ENCODE results near the gene CSKMT. TPM values are rescaled to one million over a fixed set of nuclear protein-coding genes. Genes with fewer than 3 reads are reported as not detected.
"Not testable (repeated sequence)": the region's sequence is repeated elsewhere in the genome, so short reads cannot be mapped to it uniquely, and the experiment has no call there.

Gene CSKMT
- total and polyA plus RNA-seq, 4 donors = 5.3 to 37.1 (median 15.4) TPM

DNA sequence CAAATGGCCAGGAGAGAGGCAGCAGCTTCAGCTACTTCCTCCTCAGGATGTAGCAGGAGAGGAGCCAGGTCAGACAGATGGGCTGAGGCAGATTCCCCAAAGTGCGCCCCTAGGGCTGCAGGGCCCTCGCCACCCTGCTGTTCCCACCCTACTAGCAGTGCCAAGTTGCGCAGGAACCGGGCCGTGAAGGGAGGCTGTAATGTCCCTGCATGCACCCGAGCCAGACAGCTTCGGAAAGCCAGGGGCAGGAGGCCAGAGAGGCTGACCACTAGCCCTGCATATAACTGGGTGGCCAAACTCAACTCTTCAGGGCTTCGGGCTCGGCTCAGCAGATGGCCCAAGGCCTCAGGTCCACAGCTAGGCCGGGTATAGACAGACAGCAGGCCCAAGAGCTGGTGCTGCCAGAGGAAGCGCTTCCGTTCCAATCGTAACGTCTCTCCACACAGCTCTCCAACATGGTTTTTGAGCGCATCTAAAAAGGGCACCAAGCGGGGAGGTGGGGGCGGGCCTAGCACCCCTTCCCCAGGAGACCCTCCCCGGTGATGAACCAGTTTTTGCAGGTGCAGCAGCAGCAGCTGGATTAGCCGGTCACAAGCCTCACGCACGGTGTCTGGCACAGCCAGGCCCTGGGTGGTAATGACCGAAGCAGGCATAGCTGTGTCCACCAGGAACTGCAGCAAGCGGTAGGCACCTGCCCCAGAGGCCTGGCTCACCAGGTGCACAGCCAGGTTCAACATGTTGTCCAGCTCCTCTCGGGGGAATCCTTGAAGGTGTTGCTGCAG lies 16.7 kb upstream of the CSKMT start:
- Histone ChIP-seq H3K27me3 (ENCODE audit: control insufficient read depth in 3 of 3, insufficient read depth in 3 of 3, low read length in 2 of 3) (no peaks in the 10 kb centered on the region), H3K27ac (ENCODE audit: low read depth in 1 of 2, low read length in 1 of 2) (no peak overlapping the region), H3K4me3 (no peak overlapping the region), H3K4me1 (ENCODE audit: control insufficient read depth in 5 of 5, insufficient read depth in 5 of 5, low read length in 5 of 5) (peaks cover 0 to 25% (median 6%) of the 10 kb centered on the region in 5 donors), H3K36me3 (ENCODE audit: control insufficient read depth in 4 of 4, insufficient read depth in 4 of 4, low read length in 4 of 4) (peaks cover 0 to 24% (median 18%) of the 10 kb centered on the region in 4 donors), H3K9me3 (ENCODE audit: control insufficient read depth in 4 of 4, insufficient read depth in 3 of 4, low read length in 3 of 4) (no peaks in the 10 kb centered on the region), H3K9ac (ENCODE audit: insufficient read depth in 1 of 2, low read length in 2 of 2) (no peak overlapping the region)
- ATAC-seq (ENCODE audit: insufficient read depth, low FRiP score) = no peak
- TF ChIP-seq, protein P1, sequence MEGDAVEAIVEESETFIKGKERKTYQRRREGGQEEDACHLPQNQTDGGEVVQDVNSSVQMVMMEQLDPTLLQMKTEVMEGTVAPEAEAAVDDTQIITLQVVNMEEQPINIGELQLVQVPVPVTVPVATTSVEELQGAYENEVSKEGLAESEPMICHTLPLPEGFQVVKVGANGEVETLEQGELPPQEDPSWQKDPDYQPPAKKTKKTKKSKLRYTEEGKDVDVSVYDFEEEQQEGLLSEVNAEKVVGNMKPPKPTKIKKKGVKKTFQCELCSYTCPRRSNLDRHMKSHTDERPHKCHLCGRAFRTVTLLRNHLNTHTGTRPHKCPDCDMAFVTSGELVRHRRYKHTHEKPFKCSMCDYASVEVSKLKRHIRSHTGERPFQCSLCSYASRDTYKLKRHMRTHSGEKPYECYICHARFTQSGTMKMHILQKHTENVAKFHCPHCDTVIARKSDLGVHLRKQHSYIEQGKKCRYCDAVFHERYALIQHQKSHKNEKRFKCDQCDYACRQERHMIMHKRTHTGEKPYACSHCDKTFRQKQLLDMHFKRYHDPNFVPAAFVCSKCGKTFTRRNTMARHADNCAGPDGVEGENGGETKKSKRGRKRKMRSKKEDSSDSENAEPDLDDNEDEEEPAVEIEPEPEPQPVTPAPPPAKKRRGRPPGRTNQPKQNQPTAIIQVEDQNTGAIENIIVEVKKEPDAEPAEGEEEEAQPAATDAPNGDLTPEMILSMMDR (IDR thresholded peaks at IDR 0.05; ENCODE audit: control extremely low read depth, extremely low read depth) = no peak
- WGBS, 2 donors = 94 to 97% methylated on average over 24 of the region's 24 CpGs
- DNase-seq = no peak

DNA sequence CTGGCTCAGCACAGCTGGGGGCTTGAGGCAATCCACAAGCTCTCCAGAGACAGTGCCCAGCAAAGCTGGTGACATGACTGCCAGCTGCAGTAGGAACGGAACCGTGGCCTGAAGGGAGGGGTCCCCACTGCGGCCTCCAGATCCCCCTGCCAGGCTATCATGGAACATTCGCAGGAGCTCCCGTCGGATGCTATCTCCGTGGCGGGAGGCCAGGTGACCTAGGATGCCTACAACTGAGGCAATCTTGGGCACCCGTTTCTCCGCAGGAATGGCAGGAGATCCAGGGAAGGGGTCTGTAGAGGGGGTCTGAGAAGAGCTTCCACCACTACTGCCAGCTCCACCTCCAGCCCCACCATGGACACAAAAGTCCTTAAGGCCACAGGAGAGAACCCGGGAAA lies 16.1 kb upstream of the CSKMT start:
- Histone ChIP-seq H3K9ac (ENCODE audit: insufficient read depth in 1 of 2, low read length in 2 of 2) (no peak overlapping the region), H3K4me1 (ENCODE audit: control insufficient read depth in 5 of 5, insufficient read depth in 5 of 5, low read length in 5 of 5) (peaks cover 0 to 25% (median 6%) of the 10 kb centered on the region in 5 donors), H3K4me3 (no peak overlapping the region), H3K27me3 (ENCODE audit: control insufficient read depth in 3 of 3, insufficient read depth in 3 of 3, low read length in 2 of 3) (no peaks in the 10 kb centered on the region), H3K36me3 (ENCODE audit: control insufficient read depth in 4 of 4, insufficient read depth in 4 of 4, low read length in 4 of 4) (peaks cover 0 to 24% (median 18%) of the 10 kb centered on the region in 4 donors), H3K9me3 (ENCODE audit: control insufficient read depth in 4 of 4, insufficient read depth in 3 of 4, low read length in 3 of 4) (no peaks in the 10 kb centered on the region), H3K27ac (ENCODE audit: low read depth in 1 of 2, low read length in 1 of 2) (no peak overlapping the region)
- TF ChIP-seq, protein P1 (IDR thresholded peaks at IDR 0.05; ENCODE audit: control extremely low read depth, extremely low read depth) = no peak
- 94 to 96% methylated on average over 11 of the region's 11 CpGs for WGBS, 2 donors
- no peak for ATAC-seq (ENCODE audit: insufficient read depth, low FRiP score)
- DNase-seq = no peak

DNA sequence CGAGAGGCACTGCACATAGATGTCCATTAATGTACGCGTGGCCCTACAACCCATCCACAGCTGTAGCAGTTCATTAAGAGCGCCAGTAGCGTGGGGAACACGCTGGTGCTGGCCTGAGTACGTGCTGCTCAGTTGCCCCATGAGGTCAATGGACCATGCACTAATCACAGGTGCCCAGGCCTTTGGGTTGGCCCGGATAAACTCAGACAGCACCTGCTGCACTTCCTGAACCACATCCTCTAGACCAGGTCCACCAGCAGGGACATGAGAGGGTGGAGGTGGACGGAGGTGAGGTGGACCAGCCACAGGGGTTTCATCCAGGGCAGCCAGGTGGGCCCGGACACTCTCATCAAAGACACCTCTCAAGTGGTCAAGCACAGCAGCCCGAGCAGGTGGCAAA lies 15.6 kb upstream of the CSKMT start:
- 90 to 93% methylated on average over 11 of the region's 11 CpGs for WGBS, 2 donors
- no peaks in the 10 kb centered on the region for H3K27me3 ChIP-seq (ENCODE audit: control insufficient read depth in 3 of 3, insufficient read depth in 3 of 3, low read length in 2 of 3)
- peaks cover 0 to 21% (median 16%) of the 10 kb centered on the region in 4 donors for H3K36me3 ChIP-seq (ENCODE audit: control insufficient read depth in 4 of 4, insufficient read depth in 4 of 4, low read length in 4 of 4)
- H3K4me3 ChIP-seq = no peak overlapping the region
- no peaks in the 10 kb centered on the region for H3K9me3 ChIP-seq (ENCODE audit: control insufficient read depth in 4 of 4, insufficient read depth in 3 of 4, low read length in 3 of 4)
- TF ChIP-seq, protein P1 (IDR thresholded peaks at IDR 0.05; ENCODE audit: control extremely low read depth, extremely low read depth) = no peak
- H3K4me1 ChIP-seq (ENCODE audit: control insufficient read depth in 5 of 5, insufficient read depth in 5 of 5, low read length in 5 of 5) = peaks cover 0 to 25% (median 6%) of the 10 kb centered on the region in 5 donors
- ATAC-seq (ENCODE audit: insufficient read depth, low FRiP score) (no peak), DNase-seq (no peak)
- no peak overlapping the region for H3K9ac ChIP-seq (ENCODE audit: insufficient read depth in 1 of 2, low read length in 2 of 2)
- no peak overlapping the region for H3K27ac ChIP-seq (ENCODE audit: low read depth in 1 of 2, low read length in 1 of 2)

DNA sequence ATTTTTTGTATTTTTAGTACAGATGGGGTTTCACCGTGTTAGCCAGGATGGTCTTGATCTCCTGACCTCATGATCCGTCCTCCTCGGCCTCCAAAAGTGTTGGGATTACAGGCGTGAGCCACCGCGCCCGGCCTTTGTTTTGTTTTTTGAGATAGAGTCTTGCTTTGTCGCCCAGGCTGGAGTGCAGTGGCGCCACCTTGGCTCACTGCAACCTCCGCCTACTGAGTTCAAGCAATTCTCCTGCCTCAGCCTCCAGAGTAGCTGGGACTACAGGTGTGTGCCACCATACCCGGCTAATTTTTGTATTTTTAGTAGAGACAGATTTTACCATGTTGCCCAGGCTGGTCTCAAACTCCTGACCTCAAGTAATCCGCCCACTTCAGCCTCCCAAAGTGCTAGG lies 14.8 kb upstream of the CSKMT start:
- not testable (repeated sequence) for H3K27me3 ChIP-seq (ENCODE audit: control insufficient read depth in 3 of 3, insufficient read depth in 3 of 3, low read length in 2 of 3); H3K27ac ChIP-seq (ENCODE audit: low read depth in 1 of 2, low read length in 1 of 2); H3K9ac ChIP-seq (ENCODE audit: insufficient read depth in 1 of 2, low read length in 2 of 2); H3K9me3 ChIP-seq (ENCODE audit: control insufficient read depth in 4 of 4, insufficient read depth in 3 of 4, low read length in 3 of 4); ATAC-seq (ENCODE audit: insufficient read depth, low FRiP score); H3K4me3 ChIP-seq; DNase-seq
- Histone ChIP-seq H3K4me1 (ENCODE audit: control insufficient read depth in 5 of 5, insufficient read depth in 5 of 5, low read length in 5 of 5) (peaks cover 0 to 25% (median 6%) of the 10 kb centered on the region in 5 donors), H3K36me3 (ENCODE audit: control insufficient read depth in 4 of 4, insufficient read depth in 4 of 4, low read length in 4 of 4) (peaks cover 0 to 20% (median 16%) of the 10 kb centered on the region in 4 donors)
- 94 to 97% methylated on average over 12 of the region's 12 CpGs for WGBS, 2 donors
